GM13976 (cell line): ENCODE results near the gene ERCC5.

ENCODE experiments used
- DNase-seq: peaks from one replicate; pipeline ENCODE4 v3.0.0; 2012; ENCODE audit warnings: low spot score
- CTCF ChIP-seq: IDR thresholded peaks from 2 replicates; pipeline ENCODE4 v1.5.1; 2012; ENCODE audit warnings: borderline replicate concordance, mild to moderate bottlenecking; ENCODE audit not compliant: insufficient read depth; ENCODE audit errors: extremely low read depth, missing control alignments, control extremely low read depth
- in situ Hi-C: fragments of 300-500 bp; cut with MboI; formaldehyde crosslinking; loops from one replicate; pipeline ENCODE4 v1.12.0; 2022; ENCODE audit warnings: low sequenced_read_pairs, mixed read lengths, inconsistent platforms; ENCODE audit not compliant: unreplicated experiment

ERCC5 gene

GRCh38 chr13:102807699-102808098, 38.1 kb upstream of the ERCC5 start:
- in situ Hi-C loops, result no loop called here
- TF ChIP-seq CTCF, result no peak
- no peak for DNase-seq

- DNase-seq, result peak; percentile 30
- in situ Hi-C loops, result no loop called here
- no peak for TF ChIP-seq CTCF
These were observed 33.1 kb upstream of the ERCC5 start for GRCh38 chr13:102812611-102813287.

- in situ Hi-C loops, result no loop called here
- no peak for TF ChIP-seq CTCF
- no peak for DNase-seq
These were observed 31.7 kb upstream of the ERCC5 start for GRCh38 chr13:102814025-102814607.

GRCh38 chr13:102814793-102815192, 31.0 kb upstream of the ERCC5 start:
- no peak for DNase-seq
- no peak for TF ChIP-seq CTCF
- in situ Hi-C loops, result no loop called here

GRCh38 chr13:102815788-102816187, 30.0 kb upstream of the ERCC5 start:
- TF ChIP-seq CTCF, result no peak
- DNase-seq, result no peak
- in situ Hi-C loops, result no loop called here

- no peak for TF ChIP-seq CTCF
- in situ Hi-C loops, result no loop called here
These were observed 29.1 kb upstream of the ERCC5 start for GRCh38 chr13:102816708-102817107.

More at GRCh38 chr13:102816708-102817107, 29.1 kb upstream of the ERCC5 start:
- DNase-seq, result no peak
